SK-N-SH treated with all-trans-retinoic acid at 6 μM for 48 hours (cell line): ENCODE results near the gene DCP1B.

Source experiments
- ATAC-seq: fragments of 200-7000 bp; cut with Tn5 transposase; 3 replicates; pipeline ENCODE4 v1.9.1; 2020; ENCODE audit warnings: mild to moderate bottlenecking, moderate library complexity
- ARNTL ChIP-seq: fragments of 450-650 bp; formaldehyde crosslinking; IDR thresholded peaks from 2 replicates; pipeline ENCODE4 v1.5.0; 2020; ENCODE audit warnings: low read depth, mild to moderate bottlenecking, moderate library complexity, borderline replicate concordance
- BACH2 ChIP-seq: fragments of 250-450 bp; sonication (Bioruptor Pico); IDR thresholded peaks from 2 replicates; pipeline ENCODE4 v1.9.0; 2021; ENCODE audit warnings: mild to moderate bottlenecking, borderline replicate concordance
- CREB5 ChIP-seq: fragments of 250-450 bp; sonication (Bioruptor Pico); IDR thresholded peaks from 2 replicates; pipeline ENCODE4 v1.5.1; 2020; ENCODE audit warnings: low read depth, mild to moderate bottlenecking, moderate library complexity
- CSDC2 ChIP-seq: fragments of 250-450 bp; sonication (Bioruptor Pico); IDR thresholded peaks from 2 replicates; pipeline ENCODE4 v1.5.0; 2020; ENCODE audit warnings: mild to moderate bottlenecking, moderate library complexity
- CSRNP3 ChIP-seq: fragments of 250-450 bp; sonication (Bioruptor Pico); IDR thresholded peaks from 2 replicates; pipeline ENCODE4 v1.5.1; 2021; ENCODE audit warnings: mild to moderate bottlenecking, moderate library complexity
- ESRRG ChIP-seq: fragments of 250-450 bp; sonication (Bioruptor Pico); IDR thresholded peaks from 2 replicates; pipeline ENCODE4 v1.6.1; 2021; ENCODE audit warnings: mild to moderate bottlenecking
- GLIS3 ChIP-seq: fragments of 250-450 bp; sonication (Bioruptor Pico); IDR thresholded peaks from 2 replicates; pipeline ENCODE4 v1.5.0; 2020; ENCODE audit warnings: mild to moderate bottlenecking, moderate library complexity
- ISL1 ChIP-seq: fragments of 250-450 bp; sonication (Bioruptor Pico); IDR thresholded peaks from 2 replicates; pipeline ENCODE4 v2.1.2; 2022; ENCODE audit warnings: mild to moderate bottlenecking, moderate library complexity
- OSR1 ChIP-seq: fragments of 250-450 bp; sonication (Bioruptor Pico); IDR thresholded peaks from 2 replicates; pipeline ENCODE4 v1.8.0; 2022; ENCODE audit warnings: moderate library complexity, mild to moderate bottlenecking, inconsistent platforms
- PATZ1 ChIP-seq: fragments of 250-450 bp; sonication (Bioruptor Pico); IDR thresholded peaks from 2 replicates; pipeline ENCODE4 v1.8.0; 2020; ENCODE audit warnings: mild to moderate bottlenecking, moderate library complexity, borderline replicate concordance
- PPARA ChIP-seq: fragments of 250-450 bp; sonication (Bioruptor Pico); IDR thresholded peaks from 2 replicates; pipeline ENCODE4 v1.5.0; 2020; ENCODE audit warnings: mild to moderate bottlenecking, borderline replicate concordance
- RARB ChIP-seq: fragments of 250-450 bp; sonication (Bioruptor Pico); IDR thresholded peaks from 2 replicates; pipeline ENCODE4 v1.8.0; 2021; ENCODE audit warnings: mild to moderate bottlenecking, moderate library complexity
- SNAI2 ChIP-seq: fragments of 250-450 bp; sonication (Bioruptor Pico); IDR thresholded peaks from 2 replicates; pipeline ENCODE4 v1.5.0; 2020; ENCODE audit warnings: mild to moderate bottlenecking, moderate library complexity
- TCF4 ChIP-seq: fragments of 250-450 bp; sonication (Bioruptor Pico); IDR thresholded peaks from 2 replicates; pipeline ENCODE4 v1.8.0; 2021; ENCODE audit warnings: mild to moderate bottlenecking, moderate library complexity, borderline replicate concordance
- TOX ChIP-seq: fragments of 250-450 bp; sonication (Bioruptor Pico); IDR thresholded peaks from 2 replicates; pipeline ENCODE4 v1.8.0; 2021; ENCODE audit warnings: mild to moderate bottlenecking, moderate library complexity, borderline replicate concordance
- TSHZ2 ChIP-seq: fragments of 250-450 bp; sonication (Bioruptor Pico); IDR thresholded peaks from 2 replicates; pipeline ENCODE4 v1.5.0; 2020; ENCODE audit warnings: mild to moderate bottlenecking, moderate library complexity
- ZC3H10 ChIP-seq: fragments of 250-450 bp; sonication (Bioruptor Pico); IDR thresholded peaks from 2 replicates; pipeline ENCODE4 v1.5.1; 2021; ENCODE audit warnings: mild to moderate bottlenecking, moderate library complexity
- ZFP3 ChIP-seq: fragments of 250-450 bp; sonication (Bioruptor Pico); IDR thresholded peaks from 2 replicates; pipeline ENCODE4 v1.5.0; 2020; ENCODE audit warnings: mild to moderate bottlenecking, moderate library complexity
- ZFP30 ChIP-seq: fragments of 450-650 bp; formaldehyde crosslinking; IDR thresholded peaks from 2 replicates; pipeline ENCODE4 v1.5.0; 2022; ENCODE audit warnings: mild to moderate bottlenecking, moderate library complexity
- ZNF70 ChIP-seq: fragments of 450-650 bp; formaldehyde crosslinking; IDR thresholded peaks from 2 replicates; pipeline ENCODE4 v1.5.0; 2020; ENCODE audit warnings: mild to moderate bottlenecking, moderate library complexity
- ZNF8 ChIP-seq: fragments of 450-650 bp; formaldehyde crosslinking; IDR thresholded peaks from 2 replicates; pipeline ENCODE4 v1.5.0; 2020; ENCODE audit warnings: mild to moderate bottlenecking, moderate library complexity

DCP1B gene

GRCh38 chr12:1912580-1913376 is 91.5 kb downstream of the DCP1B start (continued):
- TF ChIP-seq ZNF8, result no peak

- no peak for ATAC-seq
- TF ChIP-seq ISL1 (CRISPR knock-in tag), result no peak
- no peak for TF ChIP-seq TOX (CRISPR knock-in tag)
- TF ChIP-seq CREB5 (CRISPR knock-in tag), result no peak
- no peak for TF ChIP-seq ZFP30 (CRISPR knock-in tag)
- no peak for TF ChIP-seq ZNF8
- no peak for TF ChIP-seq PATZ1 (CRISPR knock-in tag)
- no peak for TF ChIP-seq CSDC2 (CRISPR knock-in tag)
- TF ChIP-seq ZFP3, result no peak
- TF ChIP-seq CSRNP3, result no peak
- TF ChIP-seq ZNF70 (CRISPR knock-in tag), result no peak
- no peak for TF ChIP-seq PPARA
- no peak for TF ChIP-seq BACH2 (CRISPR knock-in tag)
- TF ChIP-seq TCF4 (CRISPR knock-in tag), result no peak
- TF ChIP-seq TSHZ2 (CRISPR knock-in tag), result no peak
- no peak for TF ChIP-seq RARB (CRISPR knock-in tag)
- no peak for TF ChIP-seq ESRRG (CRISPR knock-in tag)
- TF ChIP-seq ZC3H10, result no peak
- TF ChIP-seq OSR1 (CRISPR knock-in tag), result no peak
- TF ChIP-seq, all 23 proteins: peak for 0
Measured at GRCh38 chr12:1911598-1912575, 92.4 kb downstream of the DCP1B start.

- ATAC-seq, result no peak
- no peak for TF ChIP-seq TOX (CRISPR knock-in tag)
- TF ChIP-seq TSHZ2 (CRISPR knock-in tag), result no peak
- TF ChIP-seq GLIS3 (CRISPR knock-in tag), result no peak
- TF ChIP-seq ARNTL (CRISPR knock-in tag), result no peak
- TF ChIP-seq BACH2 (CRISPR knock-in tag), result no peak
- TF ChIP-seq OSR1 (CRISPR knock-in tag), result no peak
- no peak for TF ChIP-seq ZC3H10
- no peak for TF ChIP-seq CREB5 (CRISPR knock-in tag)
- TF ChIP-seq ZFP3, result no peak
- no peak for TF ChIP-seq ZNF70 (CRISPR knock-in tag)
- no peak for TF ChIP-seq PATZ1 (CRISPR knock-in tag)
- TF ChIP-seq RARB (CRISPR knock-in tag), result no peak
- TF ChIP-seq ZNF8, result no peak
- no peak for TF ChIP-seq ISL1 (CRISPR knock-in tag)
- TF ChIP-seq ZFP30 (CRISPR knock-in tag), result no peak
- TF ChIP-seq SNAI2 (CRISPR knock-in tag), result no peak
Measured at GRCh38 chr12:1910468-1910867, 93.8 kb downstream of the DCP1B start.
